MCF 10A (cell line): ENCODE results near the gene ZNF618. TPM values are rescaled to one million over a fixed set of nuclear protein-coding genes. Genes with fewer than 3 reads are reported as not detected.

Experiments used
- BruUV-seq: library from RNA; stranded (reverse); fragments of 400-500 nt; replicated peaks from 2 replicates; lab custom pipeline; 2021; lab: Mats Ljungman, UMichigan
- CTCF ChIA-PET: fragments of 300-600 bp; sonication (Branson Sonifier 250); formaldehyde crosslinking; extraction: SDS; loops from one replicate; lab custom pipeline; 2021; ENCODE audit warnings: antibody characterized with exemption, inconsistent platforms; lab: Yijun Ruan, JAX
- POLR2A ChIA-PET: fragments of 300-600, 350-650 bp; sonication (Branson Sonifier 250); formaldehyde crosslinking; extraction: SDS; loops from one replicate; lab custom pipeline; 2020; ENCODE audit warnings: antibody characterized with exemption, inconsistent platforms; lab: Yijun Ruan, JAX
- DNase-seq: peaks from one replicate; pipeline ENCODE4 v3.0.0-alpha.2; 2018; ENCODE audit not compliant: unreplicated experiment
- H3K27ac Mint-ChIP-seq: one replicate; pipeline ENCODE4 v1.8.0; 2022; ENCODE audit warnings: mild to moderate bottlenecking, low read depth, mixed read lengths; ENCODE audit not compliant: unreplicated experiment
- H3K27me3 Mint-ChIP-seq: one replicate; pipeline ENCODE4 v1.8.0; 2022; ENCODE audit warnings: mixed read lengths; ENCODE audit not compliant: insufficient read depth, unreplicated experiment
- H3K36me3 Mint-ChIP-seq: one replicate; pipeline ENCODE4 v1.8.0; 2022; ENCODE audit warnings: mild to moderate bottlenecking, moderate library complexity, mixed read lengths; ENCODE audit not compliant: insufficient read depth, unreplicated experiment
- H3K4me1 Mint-ChIP-seq: one replicate; pipeline ENCODE4 v1.8.0; 2022; ENCODE audit warnings: mixed read lengths; ENCODE audit not compliant: insufficient read depth, unreplicated experiment
- H3K4me3 Mint-ChIP-seq: one replicate; pipeline ENCODE4 v1.8.0; 2022; ENCODE audit warnings: mild to moderate bottlenecking, moderate library complexity, mixed read lengths; ENCODE audit not compliant: unreplicated experiment
- H3K9me3 Mint-ChIP-seq: one replicate; pipeline ENCODE4 v1.8.0; 2022; ENCODE audit warnings: mixed read lengths; ENCODE audit not compliant: unreplicated experiment
- CTCF ChIP-seq: fragments of 200-600 bp; IDR thresholded peaks from one replicate; pipeline ENCODE4 v1.8.0; 2022; ENCODE audit warnings: antibody characterized with exemption, mild to moderate bottlenecking; ENCODE audit not compliant: unreplicated experiment
- intact Hi-C: fragments of 100-400 bp; cut with micrococcal nuclease; formaldehyde crosslinking; loops from 2 replicates; pipeline ENCODE4 v1.14.1; 2022
- total RNA-seq: library from RNA; stranded (reverse); gene quantifications from 2 replicates; pipeline ENCODE4 v1.2.3, GENCODE V29; 2022

Gene ZNF618
- total RNA-seq, 1 experiment from 2014 or later = 4.8 TPM

GRCh38 chr9:114017741-114018715, 141.9 kb downstream of the ZNF618 start:
- Mint-ChIP-seq H3K27ac (no peak overlapping the region), H3K27me3 (no peaks in the 10 kb centered on the region), H3K4me1 (no peaks in the 10 kb centered on the region), H3K4me3 (no peak overlapping the region), H3K9me3 (peaks cover 7% of the 10 kb centered on the region), H3K36me3 (peaks cover 11% of the 10 kb centered on the region)
- intact Hi-C loops = no loop called here
- BruUV-seq = no TSS peak
- CTCF ChIA-PET = no interaction called here
- TF ChIP-seq CTCF = no peak
- POLR2A ChIA-PET = interaction anchor here (1.1 kb wide), 1 partner anchor 8 kb away, joined by 3 read pairs; no protein-coding TSS in a partner anchor
- no peak for DNase-seq

GRCh38 chr9:114021578-114021977, 145.5 kb downstream of the ZNF618 start:
- Mint-ChIP-seq H3K4me1 (no peaks in the 10 kb centered on the region), H3K9me3 (peaks cover 17% of the 10 kb centered on the region), H3K27me3 (no peaks in the 10 kb centered on the region), H3K4me3 (no peak overlapping the region), H3K36me3 (peaks cover 8% of the 10 kb centered on the region), H3K27ac (no peak overlapping the region)
- intact Hi-C loops = no loop called here
- no peak for DNase-seq
- POLR2A ChIA-PET = no interaction called here
- CTCF ChIA-PET = interaction anchor here (1.1 kb wide), 1 partner anchor 58 kb away, joined by 3 read pairs; no protein-coding TSS in a partner anchor
- no TSS peak for BruUV-seq
- TF ChIP-seq CTCF = no peak

GRCh38 chr9:114023961-114024360, 147.9 kb downstream of the ZNF618 start:
- Mint-ChIP-seq H3K27me3 (no peaks in the 10 kb centered on the region), H3K4me1 (no peaks in the 10 kb centered on the region), H3K4me3 (no peak overlapping the region), H3K36me3 (peaks cover 7% of the 10 kb centered on the region), H3K9me3 (peaks cover 17% of the 10 kb centered on the region), H3K27ac (no peak overlapping the region)
- BruUV-seq = no TSS peak
- no peak for DNase-seq
- intact Hi-C loops = no loop called here
- CTCF ChIA-PET = interaction anchor here (0.6 to 0.9 kb wide), 2 partner anchors 118 to 341 kb away, joined by 3 read pairs; no protein-coding TSS in a partner anchor
- POLR2A ChIA-PET = no interaction called here
- TF ChIP-seq CTCF = no peak

- no TSS peak for BruUV-seq
- CTCF ChIA-PET = interaction anchor here (0.7 to 1.5 kb wide), 3 partner anchors 19 to 110 kb away, joined by 3 to 4 read pairs (median 3); no protein-coding TSS in a partner anchor
- peaks cover 1% of the 10 kb centered on the region for H3K36me3 Mint-ChIP-seq
Measured at GRCh38 chr9:114025196-114025753, 149.2 kb downstream of the ZNF618 start.

More at GRCh38 chr9:114025196-114025753, 149.2 kb downstream of the ZNF618 start:
- Mint-ChIP-seq H3K27ac (no peak overlapping the region), H3K9me3 (peaks cover 17% of the 10 kb centered on the region), H3K4me1 (no peaks in the 10 kb centered on the region), H3K27me3 (no peaks in the 10 kb centered on the region), H3K4me3 (no peak overlapping the region)
- intact Hi-C loops = no loop called here
- POLR2A ChIA-PET = no interaction called here
- no peak for TF ChIP-seq CTCF
- DNase-seq = no peak
